Middle frontal gyrus (tissue), 1 donor: Measurements from ENCODE around the gene ERAP2.
"Not testable (repeated sequence)": the region's sequence is repeated elsewhere in the genome, so short reads cannot be mapped to it uniquely, and the experiment has no call there.

ENCODE experiments used
- DNase-seq: peaks from one replicate; pipeline ENCODE4 v3.0.0-alpha.2; 2015; ENCODE audit warnings: low spot score; ENCODE audit errors: extremely low spot score

Gene ERAP2

GRCh38 chr5:96876292-96876850, at the start of gene ERAP2:
Gene ERAP2 (plus strand): TSS chr5:96876500. CDS start chr5:96879686, 3,186 bp downstream.
- no peak for DNase-seq

GRCh38 chr5:96829297-96829696, 47.0 kb upstream of the ERAP2 start:
- DNase-seq: no peak

- DNase-seq: no peak
These were observed 42.3 kb upstream of the ERAP2 start for GRCh38 chr5:96834016-96834415.

- no peak for DNase-seq
These were observed 40.5 kb upstream of the ERAP2 start for GRCh38 chr5:96835791-96836191.

GRCh38 chr5:96836817-96837216, 39.5 kb upstream of the ERAP2 start:
- DNase-seq: no peak

- no peak for DNase-seq
These were observed 39.0 kb upstream of the ERAP2 start for GRCh38 chr5:96837303-96837702.

GRCh38 chr5:96838201-96839070, 37.9 kb upstream of the ERAP2 start:
- no peak for DNase-seq

GRCh38 chr5:96839071-96839592, 37.2 kb upstream of the ERAP2 start:
- DNase-seq: no peak

- not testable (repeated sequence) for DNase-seq
These were observed 34.4 kb upstream of the ERAP2 start for GRCh38 chr5:96841931-96842330.

GRCh38 chr5:96843140-96843539, 33.2 kb upstream of the ERAP2 start:
- DNase-seq: no peak

GRCh38 chr5:96844481-96844990, 31.8 kb upstream of the ERAP2 start:
- DNase-seq: no peak

GRCh38 chr5:96851312-96852062, 24.8 kb upstream of the ERAP2 start:
- no peak for DNase-seq

GRCh38 chr5:96852759-96853158, 23.5 kb upstream of the ERAP2 start:
- DNase-seq: no peak

- DNase-seq: no peak
These were observed 22.2 kb upstream of the ERAP2 start for GRCh38 chr5:96854067-96854466.

GRCh38 chr5:96855031-96855872, 21.0 kb upstream of the ERAP2 start:
- peak; percentile 16 for DNase-seq

GRCh38 chr5:96856371-96856770, 19.9 kb upstream of the ERAP2 start:
- no peak for DNase-seq

- DNase-seq: no peak
These were observed 18.8 kb upstream of the ERAP2 start for GRCh38 chr5:96857454-96857853.

- no peak for DNase-seq
These were observed 18.4 kb upstream of the ERAP2 start for GRCh38 chr5:96857924-96858323.

GRCh38 chr5:96859375-96859774, 16.9 kb upstream of the ERAP2 start:
- DNase-seq: no peak

- DNase-seq: no peak
These were observed 15.2 kb upstream of the ERAP2 start for GRCh38 chr5:96861076-96861475.

GRCh38 chr5:96863114-96863513, 13.2 kb upstream of the ERAP2 start:
- DNase-seq: no peak
